ENCODE measurements around the gene SH3RF1. TPM values are rescaled to one million over a fixed set of nuclear protein-coding genes. Genes with fewer than 3 reads are reported as not detected.

SH3RF1 gene
- total RNA-seq, result 10 to 100 TPM in 3 of 4 donors, 1 to 10 TPM in 1; 10.0 to 11.8 (median 10.9) TPM

DNA sequence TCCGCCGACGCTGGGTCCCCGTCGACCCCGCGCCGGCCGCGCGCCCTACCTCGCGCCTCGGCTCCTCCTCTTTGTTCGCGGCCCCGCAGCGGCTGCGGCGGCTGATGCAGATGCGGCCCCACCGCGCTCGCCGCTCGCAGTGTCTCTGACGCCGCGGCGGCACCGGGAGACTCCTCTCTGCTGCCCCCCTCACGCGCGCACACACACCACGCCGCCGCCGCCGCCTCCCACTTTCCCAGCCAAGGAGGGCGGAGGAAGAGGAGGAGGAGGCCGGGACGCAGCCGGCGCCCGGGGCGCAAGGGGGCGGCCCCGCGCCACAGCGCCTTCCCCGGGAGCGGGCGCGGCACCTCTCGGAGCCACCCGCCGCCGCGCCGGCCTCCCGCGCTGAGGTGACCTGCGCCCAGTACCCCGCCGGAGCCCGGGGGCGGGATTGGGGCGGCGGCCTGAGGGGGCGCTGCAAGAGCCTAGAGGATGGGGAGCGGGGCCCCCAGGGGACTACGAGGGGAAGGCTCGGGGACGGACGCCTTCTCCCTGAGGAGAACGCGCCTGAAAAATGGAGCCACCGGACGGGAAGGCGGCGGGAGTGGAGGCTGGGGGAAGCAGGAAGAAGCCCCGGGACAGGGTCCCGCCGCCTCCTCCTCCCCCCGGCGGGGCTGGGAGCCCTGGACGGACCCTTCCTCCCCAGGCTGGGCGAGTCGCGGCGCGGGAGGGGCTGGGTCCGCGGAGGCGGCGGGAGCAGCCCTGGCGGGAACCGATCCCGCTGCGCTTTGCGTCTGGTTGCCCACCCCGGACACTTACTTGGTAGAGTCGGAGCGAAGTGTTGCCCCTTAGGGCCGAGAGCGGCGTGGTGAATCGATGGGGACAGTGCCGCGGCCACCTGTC is at the start of gene SH3RF1:
Gene SH3RF1, minus strand, starts transcription at position 147 of the 882 bp plus-strand sequence. CDS start 1,744 bp downstream, outside the sequence.
- peaks cover 29 to 38% (median 35%) of the 10 kb centered on the region in 4 donors for H3K4me1 ChIP-seq
- peak within 1 kb of the TSS; percentile 88 to 93 (median 90) for H3K27ac ChIP-seq (replicated peaks in 1 of 4)
- H3K27me3 ChIP-seq, result no peaks in the 10 kb centered on the region
- DNase-seq (ENCODE audit: extremely low spot score), result peak; percentile 94
- TF ChIP-seq, protein P1, sequence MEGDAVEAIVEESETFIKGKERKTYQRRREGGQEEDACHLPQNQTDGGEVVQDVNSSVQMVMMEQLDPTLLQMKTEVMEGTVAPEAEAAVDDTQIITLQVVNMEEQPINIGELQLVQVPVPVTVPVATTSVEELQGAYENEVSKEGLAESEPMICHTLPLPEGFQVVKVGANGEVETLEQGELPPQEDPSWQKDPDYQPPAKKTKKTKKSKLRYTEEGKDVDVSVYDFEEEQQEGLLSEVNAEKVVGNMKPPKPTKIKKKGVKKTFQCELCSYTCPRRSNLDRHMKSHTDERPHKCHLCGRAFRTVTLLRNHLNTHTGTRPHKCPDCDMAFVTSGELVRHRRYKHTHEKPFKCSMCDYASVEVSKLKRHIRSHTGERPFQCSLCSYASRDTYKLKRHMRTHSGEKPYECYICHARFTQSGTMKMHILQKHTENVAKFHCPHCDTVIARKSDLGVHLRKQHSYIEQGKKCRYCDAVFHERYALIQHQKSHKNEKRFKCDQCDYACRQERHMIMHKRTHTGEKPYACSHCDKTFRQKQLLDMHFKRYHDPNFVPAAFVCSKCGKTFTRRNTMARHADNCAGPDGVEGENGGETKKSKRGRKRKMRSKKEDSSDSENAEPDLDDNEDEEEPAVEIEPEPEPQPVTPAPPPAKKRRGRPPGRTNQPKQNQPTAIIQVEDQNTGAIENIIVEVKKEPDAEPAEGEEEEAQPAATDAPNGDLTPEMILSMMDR (IDR thresholded peaks at IDR 0.05), result peak in 2 of 3 experiments; percentile 34 to 38
- peak; percentile 69 for TF ChIP-seq POLR2A (IDR thresholded peaks at IDR 0.05; ENCODE audit: low read depth)
- TF ChIP-seq EP300 (IDR thresholded peaks at IDR 0.05), result no peak
- peak; percentile 79 to 91 for TF ChIP-seq POLR2AphosphoS5 (IDR thresholded peaks at IDR 0.05)
- H3K9me3 ChIP-seq, result no peaks in the 10 kb centered on the region
- H3K36me3 ChIP-seq, result no peaks in the 10 kb centered on the region
- WGBS, result 3% methylated on average over 45 of the region's 110 CpGs
- peak within 1 kb of the TSS; percentile 82 to 96 (median 92) for H3K4me3 ChIP-seq
- intact Hi-C loops (cut with DNase I), result loop anchor here (5.0 kb wide), 2 partner anchors 216 to 259 kb away; partner anchors contain the start of gene CBR4

DNA sequence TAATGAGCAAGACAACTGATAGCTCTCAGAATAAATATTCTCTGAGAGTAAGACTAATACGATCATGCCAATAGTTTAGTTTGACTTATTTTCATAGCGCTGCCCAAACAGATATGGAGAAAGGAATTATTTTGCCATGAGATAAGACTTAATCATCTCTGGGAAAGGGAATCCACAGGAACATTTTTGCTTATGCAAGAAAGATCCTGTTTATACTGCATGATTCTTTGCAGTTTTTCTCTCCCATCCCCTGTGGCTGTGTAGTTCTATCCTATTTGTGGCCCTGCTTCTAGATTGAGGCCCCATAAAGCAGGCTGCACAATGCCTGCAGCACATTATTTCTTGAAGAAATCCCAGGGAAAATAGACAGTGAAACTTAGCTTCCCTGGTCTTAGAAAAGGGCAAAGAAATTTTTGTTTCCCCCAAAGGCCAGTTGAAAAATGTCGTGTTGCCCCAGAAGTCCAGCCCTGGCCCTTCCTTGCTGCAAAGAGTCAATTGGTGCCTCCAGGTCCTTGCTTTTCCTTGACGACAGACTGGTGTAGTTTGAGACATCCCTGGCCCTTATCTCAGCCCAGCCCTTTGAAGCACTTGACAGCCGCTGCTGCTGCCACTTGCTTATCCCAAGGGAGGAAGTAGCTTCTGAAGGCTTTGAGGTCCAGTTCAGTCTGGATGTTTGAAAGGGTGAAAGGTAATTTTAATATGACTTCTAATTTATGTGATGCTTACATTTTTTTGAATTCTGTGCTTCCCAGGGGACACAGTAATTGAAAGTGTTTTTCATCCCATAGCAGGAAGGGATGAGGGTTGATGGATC is 45.0 kb upstream of the SH3RF1 start:
- no peak overlapping the region for H3K27ac ChIP-seq (replicated peaks in 1 of 4)
- H3K4me3 ChIP-seq, result no peak overlapping the region

DNA sequence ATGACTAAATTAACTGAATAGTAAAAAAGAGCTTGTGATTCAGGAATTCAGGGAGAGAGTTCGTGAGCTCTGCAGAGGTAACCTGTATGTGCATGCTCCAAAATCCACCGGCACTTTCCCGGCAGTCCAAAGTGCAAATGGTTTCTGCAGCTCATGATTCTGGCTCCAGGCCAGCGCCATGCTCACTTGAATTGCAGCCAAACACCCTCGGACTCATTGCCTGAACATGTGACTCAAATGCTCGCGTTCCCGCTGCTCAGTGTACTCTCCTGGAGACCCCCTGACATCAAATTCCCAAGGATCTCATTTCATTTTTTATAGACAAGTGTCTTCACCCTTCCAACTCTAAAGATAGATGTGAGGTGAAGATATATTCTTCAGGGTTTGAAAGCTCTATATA is 44.1 kb upstream of the SH3RF1 start:
- Histone ChIP-seq H3K4me3 (no peak overlapping the region), H3K36me3 (no peaks in the 10 kb centered on the region), H3K4me1 (peaks cover 13 to 17% (median 16%) of the 10 kb centered on the region in 4 donors), H3K27ac (replicated peaks in 1 of 4) (no peak overlapping the region), H3K27me3 (no peaks in the 10 kb centered on the region), H3K9me3 (no peaks in the 10 kb centered on the region)
- DNase-seq (ENCODE audit: extremely low spot score), result peak; percentile 90
- intact Hi-C loops (cut with DNase I), result no loop called here
- 26% methylated on average over 8 of the region's 8 CpGs for WGBS
- TF ChIP-seq, protein P1 (IDR thresholded peaks at IDR 0.05), result no peak
- TF ChIP-seq EP300 (IDR thresholded peaks at IDR 0.05) (no peak), POLR2A (IDR thresholded peaks at IDR 0.05; ENCODE audit: low read depth) (no peak), POLR2AphosphoS5 (IDR thresholded peaks at IDR 0.05) (no peak)

More for the DNA sequence above, 45.0 kb upstream of the SH3RF1 start:
- Histone ChIP-seq H3K4me1 (peaks cover 13 to 17% (median 16%) of the 10 kb centered on the region in 4 donors), H3K36me3 (no peaks in the 10 kb centered on the region), H3K9me3 (no peaks in the 10 kb centered on the region), H3K27me3 (no peaks in the 10 kb centered on the region)
- WGBS, result 57% methylated on average over 5 of the region's 5 CpGs
- intact Hi-C loops (cut with DNase I), result no loop called here
- no peak for TF ChIP-seq POLR2A (IDR thresholded peaks at IDR 0.05; ENCODE audit: low read depth)
- peak; percentile 29 for DNase-seq (ENCODE audit: extremely low spot score)

GRCh38 chr4:169313732-169314131 is 43.0 kb upstream of the SH3RF1 start:
- WGBS, result 94% methylated on average over 2 of the region's 2 CpGs
- Histone ChIP-seq H3K4me1 (peaks cover 13 to 17% (median 16%) of the 10 kb centered on the region in 4 donors), H3K27ac (replicated peaks in 1 of 4) (no peak overlapping the region), H3K27me3 (no peaks in the 10 kb centered on the region), H3K4me3 (no peak overlapping the region), H3K9me3 (no peaks in the 10 kb centered on the region), H3K36me3 (no peaks in the 10 kb centered on the region)
- no peak for TF ChIP-seq EP300 (IDR thresholded peaks at IDR 0.05)
- TF ChIP-seq, protein P1 (IDR thresholded peaks at IDR 0.05), result no peak
- TF ChIP-seq POLR2AphosphoS5 (IDR thresholded peaks at IDR 0.05), result no peak
- TF ChIP-seq POLR2A (IDR thresholded peaks at IDR 0.05; ENCODE audit: low read depth), result no peak
- DNase-seq (ENCODE audit: extremely low spot score), result no peak
- intact Hi-C loops (cut with DNase I), result no loop called here

Data from esophagus muscularis mucosa (tissue), 4 donors.